HL-60/S4 treated with phorbol 12-myristate 13-acetate at 8.2 ng/mL for 4 days and 3 days (cell line): ENCODE results near the gene PIK3R3.

ENCODE experiments used
- in situ Hi-C: fragments of 300-500 bp; cut with MboI; formaldehyde crosslinking; loops from 2 replicates; pipeline ENCODE4 v1.15.0; 2022; ENCODE audit warnings: low sequenced_read_pairs

The PIK3R3 gene

DNA sequence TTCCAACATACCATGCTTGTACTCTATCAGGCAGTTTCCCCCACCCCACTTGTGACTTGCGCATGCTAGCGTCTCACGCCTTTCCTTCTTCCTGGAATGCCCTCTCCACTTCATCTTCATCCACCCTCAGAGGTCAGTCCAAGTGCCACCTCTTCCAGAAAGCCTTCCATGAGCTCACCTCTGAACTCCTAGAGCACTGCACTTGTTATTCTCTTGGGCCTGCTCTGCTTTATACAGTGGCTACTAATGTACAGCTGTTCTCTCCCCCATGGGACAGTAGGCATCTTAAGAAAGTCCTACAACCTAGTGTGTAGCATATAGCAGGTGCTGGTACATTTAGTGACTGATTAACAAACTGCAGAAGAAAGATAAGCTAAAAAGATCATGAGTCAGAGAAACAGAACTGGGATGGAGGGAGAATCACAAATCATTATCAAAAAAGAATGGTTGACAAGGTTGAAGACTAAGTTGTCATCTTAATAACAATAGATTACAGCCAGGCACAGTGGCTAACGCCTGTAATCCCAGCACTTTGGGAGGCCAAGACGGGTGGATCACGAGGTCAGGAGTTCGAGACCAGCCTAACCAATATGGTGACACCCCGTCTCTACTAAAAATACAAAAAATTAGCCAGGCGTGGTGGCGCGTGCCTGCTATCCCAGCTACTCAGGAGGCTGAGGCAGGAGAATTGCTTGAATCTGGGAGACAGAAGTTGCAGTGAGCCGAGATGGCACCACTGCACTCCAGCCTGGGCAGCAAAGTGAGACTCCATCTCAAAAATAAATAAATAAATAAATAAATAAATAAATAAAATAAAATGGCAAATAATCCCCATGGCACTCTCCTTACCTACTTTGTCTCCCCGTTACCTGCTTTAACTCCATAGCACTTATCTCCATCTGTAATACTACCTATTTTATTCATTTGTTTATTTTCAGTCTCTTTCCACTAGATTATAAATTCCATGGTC lies 26.2 kb upstream of the PIK3R3 start:
- in situ Hi-C loops, result no loop called here

DNA sequence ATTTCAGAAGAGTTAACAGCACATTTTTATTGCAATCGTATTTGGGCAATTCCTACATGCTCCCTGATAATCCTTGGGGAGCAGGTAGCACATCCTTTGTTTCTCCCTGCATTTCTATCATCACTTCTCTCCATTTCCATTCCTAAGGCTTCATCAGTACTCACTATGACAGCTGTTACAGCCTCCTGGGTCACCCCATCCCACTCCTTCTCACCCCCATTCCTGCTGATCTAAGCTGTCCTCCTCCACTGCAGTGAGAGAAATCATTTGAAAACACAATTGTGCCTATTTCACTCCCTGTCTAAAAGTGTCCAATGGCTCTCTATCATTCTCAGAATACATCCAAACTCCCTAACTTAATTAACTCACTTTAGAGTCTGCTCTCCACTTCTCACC lies 25.5 kb upstream of the PIK3R3 start:
- in situ Hi-C loops, result no loop called here

DNA sequence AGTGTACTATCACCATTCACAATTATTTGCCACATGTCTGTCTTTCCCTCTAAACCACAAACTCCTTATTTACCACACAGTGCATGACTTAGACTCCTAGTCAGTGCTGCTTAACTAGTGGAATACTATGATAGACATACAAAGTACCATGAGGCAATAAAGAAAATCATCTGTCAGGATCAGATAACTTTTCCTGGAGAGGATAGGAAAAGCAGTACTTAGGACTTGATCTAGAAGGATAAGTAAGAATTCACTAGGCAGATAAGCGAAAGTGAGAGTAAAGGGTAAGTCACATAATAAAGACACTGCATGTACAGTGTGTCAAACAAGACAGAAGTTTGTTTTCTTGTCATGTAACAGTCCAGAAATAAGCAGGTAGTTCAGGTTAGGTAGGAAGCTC lies 21.3 kb upstream of the PIK3R3 start:
- in situ Hi-C loops, result no loop called here

DNA sequence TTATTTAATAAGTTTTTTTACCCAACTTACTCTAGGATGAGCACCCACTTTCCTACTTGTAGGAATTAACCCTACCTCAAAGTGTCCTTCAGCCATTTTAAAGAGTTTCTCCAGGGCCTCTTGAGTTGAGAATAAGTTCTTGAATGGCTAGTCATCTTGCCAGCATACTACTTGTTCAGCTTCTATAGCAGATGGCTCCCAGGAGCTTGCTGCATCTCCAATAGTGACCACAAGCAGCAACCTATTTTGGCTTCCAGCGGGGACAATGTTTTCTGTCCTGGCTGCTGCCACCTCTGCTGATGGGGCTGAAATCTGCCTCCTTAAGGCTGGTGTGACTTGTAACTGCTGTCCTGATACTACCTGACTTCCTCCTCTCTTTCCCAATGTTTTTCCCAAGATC lies 20.8 kb upstream of the PIK3R3 start:
- in situ Hi-C loops, result no loop called here

DNA sequence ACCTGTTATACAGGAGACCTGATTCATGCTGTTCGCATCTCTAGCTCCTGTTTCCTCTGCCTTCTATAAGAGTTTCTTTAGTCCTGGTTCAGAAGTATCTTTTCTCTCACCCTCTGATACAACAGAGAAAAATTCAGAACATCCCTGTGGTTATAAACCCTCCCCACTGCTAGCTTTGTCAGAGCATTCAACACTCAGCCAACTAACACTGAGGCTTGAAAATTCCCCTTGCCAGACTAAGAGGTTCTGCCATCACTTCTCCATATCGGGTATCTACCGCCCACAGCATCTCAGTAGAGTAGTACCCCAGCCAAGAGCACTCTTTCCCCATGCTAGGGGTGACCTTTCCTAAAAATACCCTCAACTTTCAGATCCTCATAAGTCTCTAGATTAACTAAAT lies 19.6 kb upstream of the PIK3R3 start:
- in situ Hi-C loops, result no loop called here

DNA sequence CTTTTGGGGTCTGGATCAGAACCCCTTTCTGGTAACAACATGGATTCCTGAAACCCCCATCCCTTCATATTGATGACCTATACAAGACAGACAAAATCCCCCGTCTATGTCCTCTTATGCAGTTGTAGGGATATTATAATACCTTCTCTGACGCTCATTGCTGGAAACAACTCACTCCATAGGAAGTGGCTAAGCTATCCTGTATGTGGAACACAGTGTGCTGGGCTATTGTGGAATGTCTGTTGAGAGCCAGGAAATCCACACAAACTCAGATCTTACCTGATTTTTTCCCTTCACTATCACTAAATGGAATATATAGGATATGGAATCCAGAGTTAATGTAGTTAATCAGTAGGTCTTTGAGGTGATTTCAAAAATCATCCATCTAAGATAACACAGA lies 17.7 kb upstream of the PIK3R3 start:
- in situ Hi-C loops, result no loop called here

DNA sequence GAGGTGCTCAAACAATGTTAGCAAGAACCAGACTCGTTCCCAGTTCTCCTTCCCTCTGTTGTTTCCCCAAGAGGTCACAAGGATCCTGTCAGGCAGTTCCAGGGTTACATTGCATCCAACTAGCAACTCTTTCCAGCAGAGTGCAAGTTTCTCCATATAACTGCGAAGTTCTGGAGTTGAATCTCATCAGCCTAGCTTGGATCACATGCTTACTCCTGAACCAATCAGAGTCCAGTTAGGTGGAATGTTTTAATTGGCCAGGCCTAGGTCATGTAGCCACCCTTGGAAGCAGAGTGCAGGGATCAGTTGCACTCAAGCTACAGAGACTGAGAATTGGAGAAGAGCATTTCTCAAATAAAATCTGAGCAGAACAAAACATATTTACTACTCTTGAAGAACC lies 15.9 kb upstream of the PIK3R3 start:
- in situ Hi-C loops, result no loop called here

DNA sequence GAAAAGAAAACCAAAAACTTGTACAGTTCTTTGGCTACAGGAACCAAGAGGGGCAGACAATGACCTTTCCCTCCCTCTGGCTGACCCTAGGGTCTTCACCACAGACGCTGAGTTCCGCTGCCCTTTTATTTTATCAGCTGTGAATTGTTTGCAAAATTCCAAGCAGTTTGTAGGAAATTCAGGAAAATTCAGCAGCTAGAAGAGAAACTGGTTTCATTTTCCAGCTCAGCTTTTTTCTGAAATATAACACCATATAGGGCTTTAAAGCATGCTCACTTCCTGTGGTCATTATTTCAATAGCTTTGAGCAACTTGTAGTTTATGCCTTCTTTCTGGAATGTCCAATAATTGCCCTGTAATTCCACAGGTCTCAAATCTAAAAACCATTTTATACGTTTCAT lies 5.5 kb upstream of the PIK3R3 start:
- in situ Hi-C loops, result no loop called here

DNA sequence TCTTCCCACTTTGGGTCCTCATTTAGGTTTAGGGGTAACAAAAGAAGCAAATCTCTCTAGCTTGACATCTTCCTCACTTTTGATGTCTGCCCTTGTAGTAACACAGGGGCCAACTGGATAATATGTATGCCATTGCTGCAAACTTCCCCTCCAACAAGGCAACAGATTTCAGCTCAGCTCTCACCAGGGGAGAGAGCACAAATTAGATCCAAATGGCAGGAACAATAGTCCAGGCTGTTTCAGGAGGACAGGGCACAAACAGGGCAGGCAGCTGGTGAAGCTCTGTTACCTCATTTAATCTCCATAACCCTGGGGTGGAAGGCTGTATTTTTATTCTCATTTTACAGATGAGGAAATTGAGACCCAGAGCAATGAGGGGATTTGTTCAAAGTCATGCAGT lies 4.3 kb upstream of the PIK3R3 start:
- in situ Hi-C loops, result no loop called here

DNA sequence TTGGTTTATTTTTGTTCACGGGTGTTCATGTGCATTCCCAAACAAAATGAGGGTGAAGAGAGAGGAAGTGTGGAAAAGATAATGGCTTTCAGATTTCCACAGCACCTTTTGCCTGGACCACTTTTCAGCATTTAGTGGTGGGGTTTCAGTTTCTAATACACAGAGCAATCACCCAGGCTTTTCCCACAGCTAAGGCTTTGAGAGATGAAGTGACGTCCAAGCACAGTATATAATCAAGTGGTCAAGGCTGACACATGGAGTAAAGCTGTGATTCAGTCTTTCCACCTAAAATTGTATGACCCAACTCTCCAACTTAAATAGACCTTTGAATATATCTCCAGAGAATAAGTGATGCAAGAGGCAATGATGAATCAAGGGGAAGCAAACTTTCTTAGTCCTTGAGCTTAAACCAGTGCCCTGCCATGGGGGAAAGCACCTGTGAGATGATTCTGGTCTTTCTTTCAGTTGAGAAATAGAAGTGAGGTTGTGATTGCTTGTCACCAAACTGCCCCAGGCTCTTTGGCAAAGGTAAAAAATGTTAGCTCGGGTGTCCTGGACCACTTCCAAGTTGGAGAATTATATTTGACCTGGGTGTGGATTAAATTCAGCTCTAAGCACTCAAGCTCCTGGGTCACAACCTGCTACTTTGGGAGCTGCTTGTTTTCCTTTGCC lies 2.4 kb upstream of the PIK3R3 start:
- in situ Hi-C loops, result no loop called here

DNA sequence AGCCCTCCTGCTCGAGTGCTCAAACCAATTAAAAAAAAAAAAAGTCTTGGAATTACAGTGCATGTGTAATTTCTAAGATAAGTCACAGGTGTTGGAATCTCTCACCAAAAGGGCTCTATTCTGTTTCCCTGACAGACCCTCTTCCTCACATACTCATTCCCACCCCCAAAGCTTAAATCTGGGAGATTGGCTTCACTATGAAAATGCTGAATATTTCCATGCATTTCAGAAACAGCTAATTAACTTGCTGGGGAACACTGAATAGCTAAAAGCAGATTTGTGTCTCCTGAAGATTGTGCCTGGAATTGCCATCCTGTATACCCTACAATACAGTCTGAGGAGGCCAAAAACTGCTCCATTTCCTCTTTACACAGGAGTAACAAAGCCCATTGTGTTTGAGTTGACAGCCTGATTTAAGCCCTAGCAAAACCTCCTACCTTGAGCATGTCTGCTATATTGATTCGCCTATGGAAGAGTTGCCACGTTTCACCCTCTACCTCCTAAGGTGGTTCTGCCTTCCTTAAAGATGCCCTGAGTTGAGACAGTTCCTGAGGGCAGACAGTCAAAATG lies 1.4 kb upstream of the PIK3R3 start:
- in situ Hi-C loops, result no loop called here

DNA sequence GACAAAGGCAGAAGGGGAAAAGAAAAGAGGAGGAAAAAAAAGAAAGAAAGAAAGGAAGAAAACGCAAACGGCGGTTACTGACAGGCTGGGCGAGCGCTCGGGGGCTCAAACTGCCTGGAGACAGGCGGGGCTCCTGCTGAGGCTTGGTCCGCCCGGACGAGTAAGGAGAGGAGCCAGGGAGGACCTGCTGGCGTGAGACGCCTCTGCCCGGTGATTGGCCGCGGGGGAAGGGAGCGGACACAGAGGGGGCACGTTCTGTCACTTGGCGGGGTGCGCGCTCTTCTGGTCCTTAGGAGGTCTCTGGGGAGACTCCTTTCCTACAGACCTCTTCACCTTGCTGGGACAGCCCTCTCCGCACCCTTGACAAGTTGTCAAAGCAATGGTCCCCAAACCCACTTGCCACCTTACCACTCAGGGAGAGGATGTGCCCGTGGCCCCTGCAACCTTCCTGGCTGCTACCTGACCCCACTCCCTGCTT lies 791 bp upstream of the PIK3R3 start:
- in situ Hi-C loops, result no loop called here

DNA sequence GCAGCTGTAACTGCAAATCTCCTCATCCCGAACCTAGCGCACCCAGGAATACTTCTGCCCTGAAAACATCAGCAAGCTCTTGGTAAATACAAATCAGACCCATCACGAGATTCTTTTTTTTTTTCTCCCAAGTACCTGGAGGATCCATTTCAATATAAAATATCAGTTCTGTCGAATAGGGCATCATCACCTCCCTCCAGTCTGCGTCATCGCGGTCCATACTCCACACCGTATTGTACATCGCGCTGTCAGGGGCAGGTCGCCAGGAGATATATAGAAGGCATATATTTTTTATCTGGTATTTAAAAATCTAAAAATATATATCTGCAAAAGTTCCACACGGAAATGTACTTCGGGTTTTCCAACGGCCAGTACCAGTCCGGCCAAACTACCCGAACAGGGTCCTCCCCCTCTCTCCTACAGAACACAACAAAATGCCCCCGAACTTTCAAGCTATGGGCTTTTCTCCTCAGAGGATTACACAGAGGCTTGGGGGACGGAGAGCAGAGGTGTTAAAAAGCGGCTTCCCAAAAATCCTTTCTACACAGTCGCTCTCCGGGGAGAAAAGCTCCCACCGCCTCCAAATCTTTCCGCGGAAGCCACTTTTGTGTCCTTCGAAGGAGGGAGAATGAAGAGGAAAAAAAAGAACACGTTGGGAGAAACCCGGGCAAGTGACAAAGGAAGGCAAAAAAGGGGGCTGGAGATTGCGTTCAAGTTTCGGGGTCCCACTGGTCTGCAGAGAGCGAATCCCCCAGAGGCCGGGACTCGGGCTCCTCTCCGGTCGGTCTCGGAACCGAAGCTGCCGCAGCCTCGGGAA lies 509 bp downstream of the PIK3R3 start:
- in situ Hi-C loops, result no loop called here

DNA sequence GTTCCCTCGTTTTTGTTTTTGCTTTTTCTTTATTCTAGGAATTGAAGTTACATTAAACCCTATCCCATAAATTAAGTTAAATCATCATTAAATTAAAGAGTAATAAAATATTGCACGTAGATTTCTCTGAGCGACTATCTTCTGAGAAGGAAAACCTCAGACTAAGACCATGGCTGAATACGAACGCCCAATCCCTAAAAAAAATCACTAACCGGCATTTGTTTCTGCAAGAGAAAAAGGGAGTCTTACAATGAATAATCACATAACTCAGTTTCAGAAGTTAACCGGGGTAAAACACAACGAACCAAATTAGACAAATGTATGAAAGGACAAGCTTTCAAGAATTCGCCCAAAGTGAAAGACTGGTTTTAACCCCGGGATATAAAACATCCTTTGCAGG lies 1.3 kb downstream of the PIK3R3 start:
- in situ Hi-C loops, result no loop called here

DNA sequence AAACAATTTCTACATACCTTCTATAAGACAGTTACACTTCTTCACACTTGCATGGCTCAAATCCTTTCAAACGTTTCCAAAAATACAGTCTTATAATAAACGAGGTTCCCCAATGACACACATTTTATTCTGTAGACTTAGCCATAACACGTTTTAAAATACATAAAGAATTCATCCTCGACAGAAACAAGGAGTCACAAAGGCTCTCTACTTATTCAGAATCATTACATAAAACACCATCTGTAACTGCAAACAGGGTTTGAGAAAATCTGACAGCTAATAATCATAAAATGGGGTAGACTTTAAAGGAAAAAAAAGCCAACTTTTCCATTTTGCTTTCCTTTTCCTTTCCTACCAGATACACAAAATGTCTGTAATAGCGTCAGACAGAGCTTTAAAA lies 1.8 kb downstream of the PIK3R3 start:
- in situ Hi-C loops, result no loop called here

DNA sequence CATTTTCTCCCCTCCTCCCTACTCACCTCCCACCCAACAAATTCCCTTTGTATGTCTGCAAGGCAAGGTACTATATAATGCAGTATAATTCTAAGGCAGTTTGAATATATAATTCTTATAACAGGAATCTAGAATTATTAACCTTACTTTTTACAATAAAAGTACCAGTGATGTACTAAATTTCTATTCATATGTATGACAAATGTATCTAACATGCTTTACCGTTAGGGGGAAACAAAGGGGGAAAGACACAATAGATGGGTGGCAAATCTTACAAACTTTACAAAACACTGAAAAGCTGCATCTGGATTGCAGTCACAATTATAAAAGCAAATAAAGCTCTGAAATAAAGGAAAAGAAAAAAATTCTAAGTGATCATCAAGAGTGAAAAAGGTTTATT lies 2.3 kb downstream of the PIK3R3 start:
- in situ Hi-C loops, result no loop called here

DNA sequence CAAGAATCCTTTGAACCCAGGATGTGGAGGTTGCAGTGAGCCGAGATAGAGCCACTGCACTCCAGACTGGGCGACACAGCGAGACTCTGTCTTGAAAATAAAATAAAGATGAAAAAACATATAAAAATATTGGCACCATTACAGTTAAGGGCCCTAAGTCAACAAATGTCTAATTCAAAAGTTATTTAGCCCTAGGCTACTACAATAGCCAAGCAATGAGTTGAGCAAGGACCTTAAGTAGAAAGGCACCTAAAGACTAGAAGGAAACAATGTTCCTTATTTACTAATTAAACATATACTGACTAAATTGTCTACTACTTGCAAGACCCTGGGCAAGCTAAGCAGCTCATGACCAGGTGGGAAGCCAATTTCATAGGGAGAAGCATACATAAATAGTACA lies 4.1 kb downstream of the PIK3R3 start:
- in situ Hi-C loops, result no loop called here

DNA sequence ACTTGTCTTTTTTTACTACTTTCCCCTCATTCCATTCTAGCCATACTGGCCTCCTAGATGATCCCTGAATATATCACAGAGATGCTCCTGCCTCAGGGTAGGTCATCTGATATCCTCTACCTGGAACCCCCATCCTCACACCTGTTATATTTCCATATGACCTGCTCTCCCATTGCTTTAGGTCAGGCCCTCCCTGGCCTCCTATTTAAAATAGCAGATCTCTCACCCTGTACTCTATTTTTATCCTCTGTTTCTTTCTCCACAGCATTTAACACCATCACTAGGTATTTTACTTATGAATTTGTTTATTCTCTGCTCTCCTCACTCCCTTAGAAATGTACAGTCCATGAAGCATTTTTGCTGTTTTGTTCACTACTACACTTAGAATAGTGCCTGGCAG lies 13.6 kb downstream of the PIK3R3 start:
- in situ Hi-C loops, result no loop called here

DNA sequence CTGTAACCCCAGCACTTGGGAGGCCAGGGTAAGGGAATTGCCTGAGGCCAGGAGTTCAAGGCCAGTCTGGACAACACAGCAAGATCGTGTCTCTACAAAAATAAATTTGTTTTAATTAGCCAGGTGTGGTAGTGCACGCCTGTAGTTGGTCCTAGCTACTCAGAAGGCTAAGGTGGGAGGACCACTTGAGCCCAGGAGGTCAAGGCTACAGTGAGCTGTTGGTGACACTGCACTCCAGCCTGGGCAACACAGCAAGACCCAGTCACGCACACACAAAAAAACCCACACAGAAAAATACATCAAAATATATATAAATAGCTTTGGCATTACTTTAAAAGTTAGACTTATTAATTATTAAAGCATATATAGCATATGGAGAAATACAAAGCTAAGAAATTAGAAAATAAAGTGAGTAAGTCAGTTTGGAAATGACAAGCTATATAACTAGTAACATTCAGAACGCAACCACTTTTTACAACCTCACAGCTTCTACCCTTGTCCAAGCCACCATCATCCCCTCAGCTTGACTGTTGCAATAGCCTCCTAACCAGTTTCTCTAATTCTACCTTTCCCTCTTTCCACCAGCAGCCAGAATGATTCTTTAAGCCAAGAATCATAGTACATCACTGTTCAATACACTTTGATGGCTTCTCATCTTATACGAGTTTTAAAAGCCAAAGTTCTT lies 14.5 kb downstream of the PIK3R3 start:
- in situ Hi-C loops, result no loop called here

DNA sequence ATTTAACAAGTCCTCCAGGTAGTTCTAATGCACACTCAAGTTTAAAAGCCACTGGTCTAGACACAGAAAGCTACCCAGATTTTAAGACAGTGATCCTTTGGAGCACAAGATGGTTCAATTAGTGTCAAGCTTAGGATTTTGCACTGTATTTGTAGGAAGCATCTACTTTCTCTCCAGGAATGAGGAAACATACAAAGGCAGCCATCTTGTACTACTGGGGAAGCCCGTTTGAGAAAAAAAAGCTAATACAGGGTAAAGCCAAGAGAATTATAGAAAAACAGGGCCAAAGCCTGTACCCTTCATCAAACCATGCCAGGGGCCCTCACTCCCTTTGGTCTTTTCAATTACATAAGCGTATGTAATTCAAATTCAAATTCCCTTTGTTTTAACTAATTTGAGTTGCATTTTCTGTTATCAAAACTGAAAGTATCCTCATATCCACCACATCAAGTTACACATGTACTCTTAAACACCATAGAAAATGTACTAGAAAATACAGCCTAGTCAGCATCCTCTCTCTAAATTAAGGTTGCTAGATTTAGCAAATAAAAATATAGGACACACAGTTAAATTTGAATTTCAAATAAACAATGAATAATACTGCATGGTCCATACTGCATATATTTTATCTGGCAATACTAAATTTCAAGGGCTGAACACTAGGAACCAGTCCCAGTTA lies 17.4 kb downstream of the PIK3R3 start:
- in situ Hi-C loops, result no loop called here
